HepG2 (cell line): ENCODE data around the gene CREBRF. TPM values are rescaled to one million over a fixed set of nuclear protein-coding genes. Genes with fewer than 3 reads are reported as not detected.
A peak's percentile ranks its signal among the peaks of the same experiment; 100 is the strongest.

ENCODE experiments used
- E2F5 ChIP-seq: sonication (generic); formaldehyde crosslinking; conservative IDR thresholded peaks from 2 replicates; pipeline ENCODE4 v1.4.0; 2020; ENCODE audit warnings: missing genetic modification reagents
- ELF3 ChIP-seq: IDR thresholded peaks from 2 replicates; pipeline ENCODE4 v1.6.1; 2016; ENCODE audit warnings: missing genetic modification reagents, missing compliant biosample characterization
- FOXJ3 ChIP-seq: sonication (generic); formaldehyde crosslinking; IDR thresholded peaks from 2 replicates; pipeline ENCODE4 v1.4.0; 2020; ENCODE audit warnings: missing genetic modification reagents, mild to moderate bottlenecking, borderline replicate concordance
- JUNB ChIP-seq: sonication (generic); formaldehyde crosslinking; IDR thresholded peaks from 2 replicates; pipeline ENCODE4 v1.8.0; 2022; ENCODE audit warnings: missing genetic modification reagents, mild to moderate bottlenecking, borderline replicate concordance
- MEF2D ChIP-seq: sonication (generic); formaldehyde crosslinking; IDR thresholded peaks from 2 replicates; pipeline ENCODE4 v1.5.1; 2020; ENCODE audit warnings: mild to moderate bottlenecking, missing genetic modification reagents
- NCOA5 ChIP-seq: sonication (generic); formaldehyde crosslinking; IDR thresholded peaks from 2 replicates; pipeline ENCODE4 v1.4.0; 2020; ENCODE audit warnings: missing genetic modification reagents
- NFKB2 ChIP-seq: sonication (generic); formaldehyde crosslinking; IDR thresholded peaks from 2 replicates; pipeline ENCODE4 v1.4.0; 2020; ENCODE audit warnings: missing genetic modification reagents, borderline replicate concordance
- NFYB ChIP-seq: sonication (generic); formaldehyde crosslinking; IDR thresholded peaks from 2 replicates; pipeline ENCODE4 v1.4.0; 2020; ENCODE audit warnings: missing genetic modification reagents
- POLR2G ChIP-seq: fragments of 200-400 bp; formaldehyde crosslinking; IDR thresholded peaks from 2 replicates; pipeline ENCODE4 v1.6.1; 2018; ENCODE audit warnings: mild to moderate bottlenecking, low read depth, low read length, moderate library complexity
- RARG ChIP-seq: sonication (generic); formaldehyde crosslinking; IDR thresholded peaks from 2 replicates; pipeline ENCODE4 v1.4.0; 2020; ENCODE audit warnings: low read depth, mild to moderate bottlenecking, missing genetic modification reagents
- SRY ChIP-seq: sonication (generic); formaldehyde crosslinking; IDR thresholded peaks from 2 replicates; pipeline ENCODE4 v1.8.0; 2022; ENCODE audit warnings: mild to moderate bottlenecking, missing genetic modification reagents
- TSC22D2 ChIP-seq: sonication (generic); formaldehyde crosslinking; IDR thresholded peaks from 2 replicates; pipeline ENCODE4 v1.5.1; 2020; ENCODE audit warnings: missing genetic modification reagents, mild to moderate bottlenecking, borderline replicate concordance
- YEATS2 ChIP-seq: sonication (generic); formaldehyde crosslinking; IDR thresholded peaks from 2 replicates; pipeline ENCODE4 v1.4.0; 2020; ENCODE audit warnings: missing genetic modification reagents, borderline replicate concordance
- ZBTB26 ChIP-seq: IDR thresholded peaks from 2 replicates; pipeline ENCODE4 v1.6.1; 2016; ENCODE audit warnings: missing compliant biosample characterization, missing genetic modification reagents, borderline replicate concordance
- ZFX ChIP-seq: sonication (generic); formaldehyde crosslinking; IDR thresholded peaks from 2 replicates; pipeline ENCODE4 v1.4.0; 2020; ENCODE audit warnings: mild to moderate bottlenecking, low read depth, missing genetic modification reagents, moderate library complexity
- ZNF124 ChIP-seq: sonication (generic); formaldehyde crosslinking; IDR thresholded peaks from 2 replicates; pipeline ENCODE4 v1.4.0; 2020; ENCODE audit warnings: missing genetic modification reagents
- ZNF343 ChIP-seq: sonication (generic); formaldehyde crosslinking; IDR thresholded peaks from 2 replicates; pipeline ENCODE4 v1.4.0; 2020; ENCODE audit warnings: mild to moderate bottlenecking, missing genetic modification reagents
- ZNF382 ChIP-seq: sonication (generic); formaldehyde crosslinking; IDR thresholded peaks from 2 replicates; pipeline ENCODE4 v1.5.0; 2020; ENCODE audit warnings: missing genetic modification reagents, mild to moderate bottlenecking, borderline replicate concordance
- ZNF484 ChIP-seq: sonication (generic); formaldehyde crosslinking; IDR thresholded peaks from 2 replicates; pipeline ENCODE4 v1.5.1; 2020; ENCODE audit warnings: mild to moderate bottlenecking, low read depth, missing genetic modification reagents, borderline replicate concordance
- ZNF512 ChIP-seq: sonication (generic); formaldehyde crosslinking; IDR thresholded peaks from 2 replicates; pipeline ENCODE4 v1.4.0; 2020; ENCODE audit warnings: mild to moderate bottlenecking, missing genetic modification reagents
- ZNF552 ChIP-seq: sonication (generic); formaldehyde crosslinking; IDR thresholded peaks from 2 replicates; pipeline ENCODE4 v1.9.0; 2022; ENCODE audit warnings: missing genetic modification reagents, mild to moderate bottlenecking, borderline replicate concordance
- ZNF577 ChIP-seq: sonication (generic); formaldehyde crosslinking; IDR thresholded peaks from 2 replicates; pipeline ENCODE4 v1.4.0; 2020; ENCODE audit warnings: mild to moderate bottlenecking, low read depth, missing genetic modification reagents, borderline replicate concordance
- ZNF678 ChIP-seq: sonication (generic); formaldehyde crosslinking; IDR thresholded peaks from 2 replicates; pipeline ENCODE4 v1.4.0; 2020; ENCODE audit warnings: mild to moderate bottlenecking, missing genetic modification reagents
- ZUFSP ChIP-seq: sonication (generic); formaldehyde crosslinking; IDR thresholded peaks from 2 replicates; pipeline ENCODE4 v1.9.0; 2021; ENCODE audit warnings: missing genetic modification reagents, mild to moderate bottlenecking, borderline replicate concordance
- polyA plus RNA-seq, 8 experiments: library from polyadenylated mRNA; depleted of rRNA in 3 of 8; stranded (reverse) in 7 of 8; unstranded in 1 of 8; fragments of >200 nt; fragmentation: Illumina TruSeq in 4 of 8; extraction: Trizol in 4 of 8; gene quantifications; 2 replicates each; pipeline versions ENCODE4 v1.2.1 to v1.2.3, GENCODE V29; 2011 to 2016; ENCODE audit warnings: low read depth in 4 of 8, missing spikeins in 1 of 8, mixed read lengths in 1 of 8; ENCODE audit not compliant: insufficient read depth in 1 of 8
- total RNA-seq, 5 experiments: library from RNA; depleted of rRNA; stranded (reverse); fragments of >200 nt; fragmentation: Illumina TruSeq; extraction: Trizol; gene quantifications; 2 replicates each; pipeline ENCODE4 v1.2.3, GENCODE V29; 2016; ENCODE audit warnings: low read depth in 1 of 5

The CREBRF gene
- total and polyA plus RNA-seq, 2 of the 13 experiments (the other 11 are each of a cell fraction or from before 2014, with no cell fraction given): 4.5 to 10.2 TPM

DNA sequence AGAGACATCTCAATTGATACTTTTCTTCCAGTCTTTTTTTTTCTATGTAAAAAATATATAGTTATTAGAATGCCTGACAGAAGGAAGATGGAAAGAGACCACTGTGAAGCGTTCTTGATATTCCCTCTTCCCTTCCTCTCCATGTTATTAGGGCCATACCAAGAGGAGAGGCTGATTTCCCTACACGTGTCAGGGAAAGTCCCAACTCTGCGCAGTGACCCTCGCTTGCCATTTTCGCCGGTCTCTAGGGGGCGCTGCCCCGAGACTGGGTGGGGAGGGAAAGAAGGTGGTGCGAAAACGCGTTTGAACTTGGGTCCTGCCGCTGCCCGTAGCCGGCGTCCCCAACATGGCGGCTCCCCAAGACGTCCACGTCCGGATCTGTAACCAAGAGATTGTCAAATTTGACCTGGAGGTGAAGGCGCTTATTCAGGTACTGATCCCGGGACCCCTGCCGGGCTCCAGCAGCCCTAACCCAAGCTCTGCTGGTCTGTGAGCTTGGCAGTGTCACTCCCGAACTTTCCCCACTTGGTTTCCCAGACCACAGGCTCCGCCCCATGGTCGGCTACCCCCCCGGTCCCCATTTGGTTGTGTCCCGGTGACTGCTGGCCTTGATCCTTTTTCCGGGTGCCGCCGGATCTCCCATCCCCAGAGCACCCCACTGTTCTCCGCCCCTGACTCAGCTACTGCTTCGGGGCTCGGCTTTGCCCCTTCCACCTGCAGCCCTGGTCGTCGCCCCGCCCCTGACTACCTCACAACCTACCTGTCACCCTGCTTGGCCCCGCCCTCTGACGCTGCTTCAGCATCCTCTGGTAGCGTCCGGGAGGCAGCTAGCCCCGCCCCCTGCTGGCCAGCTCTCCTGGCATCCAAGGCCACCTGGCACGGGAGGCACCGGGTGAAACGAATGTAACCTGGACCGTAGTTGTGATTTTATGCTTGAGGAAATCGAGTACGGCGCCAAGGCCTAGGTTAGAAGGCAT, 88.3 kb downstream of the CREBRF start, which contains the start of gene BNIP1 (continued):
- TF ChIP-seq ZFX (CRISPR knock-in tag): no peak; the same call in 1 of the 2 replicates
- TF ChIP-seq E2F5 (CRISPR knock-in tag): no peak
- TF ChIP-seq FOXJ3 (CRISPR knock-in tag): no peak
- peak; percentile 88 for TF ChIP-seq ZNF124 (CRISPR knock-in tag)
- no peak; the same call in 1 of the 2 replicates for TF ChIP-seq SRY (CRISPR knock-in tag)
- no peak for TF ChIP-seq JUNB (CRISPR knock-in tag)
- TF ChIP-seq NFYB (CRISPR knock-in tag): no peak; the same call in 1 of the 2 replicates
- TF ChIP-seq NFKB2 (CRISPR knock-in tag): peak; percentile 50; the same call in 1 of the 2 replicates
- no peak for TF ChIP-seq ZBTB26
- TF ChIP-seq POLR2G: peak; percentile 80
- no peak for TF ChIP-seq ZNF382
- no peak for TF ChIP-seq ZUFSP (CRISPR knock-in tag)
- no peak for TF ChIP-seq ZNF552 (CRISPR knock-in tag)
- TF ChIP-seq NCOA5 (CRISPR knock-in tag): no peak
- no peak for TF ChIP-seq RARG
- TF ChIP-seq TSC22D2 (CRISPR knock-in tag): peak; percentile 42; the same call in 1 of the 2 replicates
- TF ChIP-seq ZNF484 (CRISPR knock-in tag): no peak
- TF ChIP-seq ELF3: no peak
- peak; percentile 90 for TF ChIP-seq YEATS2 (CRISPR knock-in tag)
- no peak for TF ChIP-seq ZNF343 (CRISPR knock-in tag)
- no peak for TF ChIP-seq ZNF512
- no peak for TF ChIP-seq ZNF678
- no peak; the same call in 1 of the 2 replicates for TF ChIP-seq MEF2D (CRISPR knock-in tag)
- TF ChIP-seq ZNF577 (CRISPR knock-in tag): no peak
